Hepatocyte (in vitro differentiated cells): ENCODE results near the gene SNX32.

ENCODE experiments used
- EZH2 ChIP-seq: fragments of 200-600 bp; sonication (generic); IDR thresholded peaks from 2 replicates; pipeline ENCODE4 v1.6.1; 2016; ENCODE audit warnings: antibody characterized with exemption, mild to moderate bottlenecking, borderline replicate concordance
- TF ChIP-seq, protein P1 (sequence below): fragments of 200-600 bp; sonication (generic); IDR thresholded peaks from 2 replicates; pipeline ENCODE4 v1.5.1; 2016; ENCODE audit warnings: antibody characterized with exemption, mild to moderate bottlenecking; ENCODE audit not compliant: poor library complexity

DNA sequence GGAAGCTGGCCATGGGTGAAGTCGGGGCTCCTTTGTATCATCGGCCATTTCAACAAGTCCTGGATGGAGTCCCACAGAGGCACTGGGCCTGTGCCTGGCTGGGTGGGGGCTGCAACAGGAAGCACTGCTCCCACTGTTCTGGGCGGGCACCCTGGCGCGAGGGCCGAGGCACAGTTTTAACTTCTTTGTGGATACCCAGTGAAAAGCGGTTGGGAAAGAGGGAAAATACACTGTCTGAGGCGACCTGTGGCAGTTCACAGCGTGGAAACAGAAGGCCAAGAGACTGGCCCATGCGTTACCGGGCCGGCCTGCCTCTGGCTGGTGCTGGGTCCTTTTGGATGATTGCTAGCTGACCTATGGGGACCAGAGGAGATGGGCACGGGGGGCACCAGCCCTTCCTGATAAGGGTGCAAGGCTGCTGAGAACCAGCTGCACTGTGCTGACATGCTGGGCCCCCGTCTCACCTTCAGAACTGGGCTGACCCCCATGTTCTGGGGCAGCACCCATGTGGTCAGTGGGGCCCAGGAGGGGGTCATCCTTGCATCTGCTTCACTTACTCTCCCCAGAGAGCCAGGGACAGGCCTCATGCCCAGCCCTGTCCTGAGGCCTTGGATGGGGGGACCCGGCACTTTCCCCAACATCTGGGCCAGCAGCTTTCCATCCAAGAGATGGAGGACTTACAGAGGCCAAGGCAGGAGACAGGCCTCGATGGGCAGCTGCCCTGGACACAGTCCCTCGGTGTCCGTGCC is 42.7 kb upstream of the SNX32 start:
- TF ChIP-seq EZH2: no peak
- TF ChIP-seq, protein P1, sequence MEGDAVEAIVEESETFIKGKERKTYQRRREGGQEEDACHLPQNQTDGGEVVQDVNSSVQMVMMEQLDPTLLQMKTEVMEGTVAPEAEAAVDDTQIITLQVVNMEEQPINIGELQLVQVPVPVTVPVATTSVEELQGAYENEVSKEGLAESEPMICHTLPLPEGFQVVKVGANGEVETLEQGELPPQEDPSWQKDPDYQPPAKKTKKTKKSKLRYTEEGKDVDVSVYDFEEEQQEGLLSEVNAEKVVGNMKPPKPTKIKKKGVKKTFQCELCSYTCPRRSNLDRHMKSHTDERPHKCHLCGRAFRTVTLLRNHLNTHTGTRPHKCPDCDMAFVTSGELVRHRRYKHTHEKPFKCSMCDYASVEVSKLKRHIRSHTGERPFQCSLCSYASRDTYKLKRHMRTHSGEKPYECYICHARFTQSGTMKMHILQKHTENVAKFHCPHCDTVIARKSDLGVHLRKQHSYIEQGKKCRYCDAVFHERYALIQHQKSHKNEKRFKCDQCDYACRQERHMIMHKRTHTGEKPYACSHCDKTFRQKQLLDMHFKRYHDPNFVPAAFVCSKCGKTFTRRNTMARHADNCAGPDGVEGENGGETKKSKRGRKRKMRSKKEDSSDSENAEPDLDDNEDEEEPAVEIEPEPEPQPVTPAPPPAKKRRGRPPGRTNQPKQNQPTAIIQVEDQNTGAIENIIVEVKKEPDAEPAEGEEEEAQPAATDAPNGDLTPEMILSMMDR: no peak
